GM19238 (cell line): Measurements from ENCODE around the gene GRAMD1B.
"Not testable (repeated sequence)": the region's sequence is repeated elsewhere in the genome, so short reads cannot be mapped to it uniquely, and the experiment has no call there.

Experiments
- DNase-seq: peaks from one replicate; pipeline ENCODE4 v3.0.0; 2011; ENCODE audit warnings: low spot score; ENCODE audit not compliant: insufficient read length

GRAMD1B gene

GRCh38 chr11:123509737-123510578, 79.9 kb downstream of the GRAMD1B start:
- DNase-seq, result no peak

- no peak for DNase-seq
These were observed 80.5 kb downstream of the GRAMD1B start for GRCh38 chr11:123510579-123510905.

- peak; percentile 67 for DNase-seq
These were observed 81.2 kb downstream of the GRAMD1B start for GRCh38 chr11:123511037-123511870.

- DNase-seq, result not testable (repeated sequence)
These were observed 83.2 kb downstream of the GRAMD1B start for GRCh38 chr11:123513309-123513708.

GRCh38 chr11:123516238-123516637, 86.2 kb downstream of the GRAMD1B start:
- DNase-seq, result no peak

GRCh38 chr11:123517559-123518364, 87.7 kb downstream of the GRAMD1B start:
- DNase-seq, result no peak

- no peak for DNase-seq
These were observed 88.5 kb downstream of the GRAMD1B start for GRCh38 chr11:123518496-123519054.

- no peak for DNase-seq
These were observed 89.2 kb downstream of the GRAMD1B start for GRCh38 chr11:123519055-123519796.

- DNase-seq, result no peak
These were observed 89.7 kb downstream of the GRAMD1B start for GRCh38 chr11:123519797-123520193.

GRCh38 chr11:123520476-123520875, 90.4 kb downstream of the GRAMD1B start:
- DNase-seq, result not testable (repeated sequence)

- no peak for DNase-seq
These were observed 90.9 kb downstream of the GRAMD1B start for GRCh38 chr11:123521001-123521400.

GRCh38 chr11:123521930-123522329, 91.9 kb downstream of the GRAMD1B start:
- DNase-seq, result no peak

- DNase-seq, result no peak
These were observed 93.5 kb downstream of the GRAMD1B start for GRCh38 chr11:123523539-123523938.

GRCh38 chr11:123525097-123525496, 95.0 kb downstream of the GRAMD1B start:
- DNase-seq, result no peak

GRCh38 chr11:123525511-123525918, 95.4 kb downstream of the GRAMD1B start:
- no peak for DNase-seq

GRCh38 chr11:123526027-123526805, 96.1 kb downstream of the GRAMD1B start:
- DNase-seq, result no peak

- no peak for DNase-seq
These were observed 96.8 kb downstream of the GRAMD1B start for GRCh38 chr11:123526918-123527317.

- no peak for DNase-seq
These were observed 97.5 kb downstream of the GRAMD1B start for GRCh38 chr11:123527526-123527925.

GRCh38 chr11:123527947-123528346, 97.9 kb downstream of the GRAMD1B start:
- DNase-seq, result no peak

GRCh38 chr11:123531325-123531724, 101.3 kb downstream of the GRAMD1B start:
- no peak for DNase-seq
